SK-N-SH (cell line): ENCODE results near the gene ORC4. TPM values are rescaled to one million over a fixed set of nuclear protein-coding genes. Genes with fewer than 3 reads are reported as not detected.

Experiments used
- CTCF ChIA-PET: fragments of 300-600, 350-600 bp; formaldehyde crosslinking; extraction: SDS; loops from one replicate; lab custom pipeline; 2021; lab: Yijun Ruan, JAX
- POLR2A ChIA-PET: fragments of 350-600 bp; sonication (Branson Sonifier 250); formaldehyde crosslinking; extraction: SDS; loops from one replicate; lab custom pipeline; 2020; ENCODE audit warnings: antibody characterized with exemption, inconsistent platforms; lab: Yijun Ruan, JAX
- DNase-seq: peaks from one replicate; pipeline ENCODE4 v3.0.0; 2012
- H2AFZ ChIP-seq: fragments of 200-600 bp; sonication (generic); 2 replicates; pipeline ENCODE4 v1.8.1; 2016; ENCODE audit warnings: antibody characterized with exemption, mild to moderate bottlenecking, low read depth
- H3F3A ChIP-seq: fragments of 200-600 bp; sonication (generic); replicated peaks from 2 replicates; pipeline ENCODE3; 2016; ENCODE audit warnings: antibody characterized with exemption, mild to moderate bottlenecking; ENCODE audit not compliant: insufficient read depth
- H3K27ac ChIP-seq, 2 experiments: fragments of 200-500 bp in 1 of 2; fragments of 200-600 bp in 1 of 2; sonication (Bioruptor generic) in 1 of 2; sonication (generic), shearing (Covaris generic) in 1 of 2; 2 replicates each; pipeline versions ENCODE4 v1.5.1 to v1.6.1; 2014 to 2016; ENCODE audit warnings: low read depth in 2 of 2, inconsistent platforms in 1 of 2, low read length in 1 of 2, mild to moderate bottlenecking in 1 of 2, mixed read lengths in 1 of 2
- H3K27me3 ChIP-seq: fragments of 200-600 bp; sonication (generic), shearing (Covaris generic); 2 replicates; pipeline ENCODE4 v1.6.1; 2016; ENCODE audit warnings: mixed run types; ENCODE audit not compliant: insufficient read depth
- H3K36me3 ChIP-seq, 2 experiments: fragments of 200-500 bp in 1 of 2; fragments of 200-600 bp in 1 of 2; sonication (Bioruptor generic) in 1 of 2; sonication (generic) in 1 of 2; replicated peaks in 1 of 2; 2 replicates each; pipeline versions ENCODE3 to v1.5.1; 2014 to 2016; ENCODE audit warnings: low read length in 1 of 2, mild to moderate bottlenecking in 1 of 2; ENCODE audit not compliant: insufficient read depth in 2 of 2, control insufficient read depth in 1 of 2
- H3K4me1 ChIP-seq, 2 experiments: fragments of 200-500 bp in 1 of 2; fragments of 200-600 bp in 1 of 2; sonication (Bioruptor generic) in 1 of 2; sonication (generic), shearing (Covaris generic) in 1 of 2; 2 replicates each; pipeline versions ENCODE4 v1.5.1 to v1.6.1; 2014 to 2016; ENCODE audit warnings: low read depth in 1 of 2, low read length in 1 of 2, mixed run types in 1 of 2; ENCODE audit not compliant: insufficient read depth in 2 of 2, control insufficient read depth in 1 of 2
- H3K4me2 ChIP-seq: fragments of 200-600 bp; sonication (generic), shearing (Covaris generic); 2 replicates; pipeline ENCODE4 v1.6.1; 2017; ENCODE audit warnings: mixed run types
- H3K4me3 ChIP-seq, 2 experiments: fragments of 200-500 bp in 1 of 2; fragments of 200-600 bp in 1 of 2; sonication (Bioruptor generic) in 1 of 2; sonication (generic), shearing (Covaris generic) in 1 of 2; 2 replicates each; pipeline versions ENCODE4 v1.5.1 to v1.8.1; 2014 to 2016; ENCODE audit warnings: low read depth in 2 of 2, inconsistent platforms in 1 of 2, low read length in 1 of 2, mild to moderate bottlenecking in 1 of 2, mixed read lengths in 1 of 2, moderate library complexity in 1 of 2
- H3K79me2 ChIP-seq: fragments of 200-600 bp; sonication (generic); 2 replicates; pipeline ENCODE4 v1.8.1; 2017; ENCODE audit warnings: mild to moderate bottlenecking; ENCODE audit not compliant: insufficient read depth
- H3K9ac ChIP-seq: fragments of 200-600 bp; sonication (generic); 2 replicates; pipeline ENCODE4 v1.6.1; 2017; ENCODE audit warnings: mixed run types
- H3K9me2 ChIP-seq: fragments of 200-600 bp; sonication (generic); 2 replicates; pipeline ENCODE4 v1.6.1; 2017; ENCODE audit warnings: mixed run types
- H3K9me3 ChIP-seq: fragments of 200-600 bp; sonication (generic); 2 replicates; pipeline ENCODE4 v1.6.1; 2017; ENCODE audit warnings: mixed run types, mild to moderate bottlenecking, moderate library complexity
- H4K20me1 ChIP-seq: fragments of 200-600 bp; sonication (generic); 2 replicates; pipeline ENCODE4 v1.6.1; 2017; ENCODE audit warnings: mild to moderate bottlenecking, mixed run types; ENCODE audit not compliant: insufficient read depth
- CHD2 ChIP-seq: fragments of 150-350 bp; IDR thresholded peaks from 2 replicates; pipeline ENCODE4 v1.6.1; 2018; ENCODE audit warnings: low read length; ENCODE audit not compliant: partially characterized antibody
- CTCF ChIP-seq: fragments of 200-600 bp; sonication (generic); IDR thresholded peaks from 2 replicates; pipeline ENCODE4 v1.6.1; 2017; ENCODE audit warnings: antibody characterized with exemption, mild to moderate bottlenecking, moderate library complexity
- ELF1 ChIP-seq: IDR thresholded peaks from 2 replicates; pipeline ENCODE4 v1.4.0; 2012
- EP300 ChIP-seq, 2 experiments: IDR thresholded peaks; 2 replicates each; pipeline versions ENCODE4 v1.4.0 to v1.6.1; 2012; ENCODE audit warnings: borderline replicate concordance in 1 of 2, low read depth in 1 of 2, low read length in 1 of 2
- EZH2phosphoT487 ChIP-seq: fragments of 200-600 bp; sonication (generic); IDR thresholded peaks from 2 replicates; pipeline ENCODE4 v1.6.1; 2017; ENCODE audit warnings: low read depth, mixed run types, mild to moderate bottlenecking, antibody characterized with exemption, moderate library complexity, borderline replicate concordance
- FOSL2 ChIP-seq: IDR thresholded peaks from 2 replicates; pipeline ENCODE4 v1.4.0; 2012; ENCODE audit warnings: low read depth, mild to moderate bottlenecking, moderate library complexity, borderline replicate concordance
- FOXM1 ChIP-seq: IDR thresholded peaks from 2 replicates; pipeline ENCODE4 v1.4.0; 2012; ENCODE audit warnings: low read depth, mild to moderate bottlenecking
- GATA2 ChIP-seq: sonication (generic); formaldehyde crosslinking; IDR thresholded peaks from 2 replicates; pipeline ENCODE4 v1.5.0; 2020; ENCODE audit warnings: mild to moderate bottlenecking, missing genetic modification reagents
- IRF3 ChIP-seq: fragments of 150-350 bp; IDR thresholded peaks from 2 replicates; pipeline ENCODE4 v1.6.1; 2016; ENCODE audit warnings: mild to moderate bottlenecking, low read depth, low read length
- JUND ChIP-seq: IDR thresholded peaks from 2 replicates; pipeline ENCODE4 v1.4.0; 2012
- MEF2A ChIP-seq: IDR thresholded peaks from 2 replicates; pipeline ENCODE4 v1.4.0; 2012; ENCODE audit warnings: low read depth, borderline replicate concordance
- MXI1 ChIP-seq: IDR thresholded peaks from 2 replicates; pipeline ENCODE4 v1.6.1; 2012; ENCODE audit warnings: mild to moderate bottlenecking, low read depth, low read length, improper control_type of control experiment
- NFIC ChIP-seq: IDR thresholded peaks from 2 replicates; pipeline ENCODE4 v1.4.0; 2012; ENCODE audit warnings: borderline replicate concordance
- NRF1 ChIP-seq: IDR thresholded peaks from 2 replicates; pipeline ENCODE4 v1.6.1; 2012; ENCODE audit warnings: low read depth, mild to moderate bottlenecking, low read length
- POLR2AphosphoS5 ChIP-seq: IDR thresholded peaks from 2 replicates; pipeline ENCODE4 v1.6.1; 2012; ENCODE audit warnings: low read depth, low read length
- RAD21 ChIP-seq: IDR thresholded peaks from 2 replicates; pipeline ENCODE4 v1.6.1; 2012; ENCODE audit warnings: mild to moderate bottlenecking, low read length
- RCOR1 ChIP-seq: fragments of 150-350 bp; IDR thresholded peaks from 2 replicates; pipeline ENCODE4 v1.6.1; 2017; ENCODE audit warnings: antibody characterized with exemption, low read length
- RXRA ChIP-seq: IDR thresholded peaks from 2 replicates; pipeline ENCODE4 v1.4.0; 2012; ENCODE audit warnings: low read depth, mild to moderate bottlenecking, borderline replicate concordance
- SIN3A ChIP-seq: IDR thresholded peaks from 2 replicates; pipeline ENCODE4 v1.6.1; 2012; ENCODE audit warnings: low read depth, mild to moderate bottlenecking, low read length, moderate library complexity, borderline replicate concordance
- TAF1 ChIP-seq: IDR thresholded peaks from 2 replicates; pipeline ENCODE4 v1.6.1; 2012; ENCODE audit warnings: low read depth, mild to moderate bottlenecking, low read length, moderate library complexity, borderline replicate concordance
- TCF12 ChIP-seq: IDR thresholded peaks from 2 replicates; pipeline ENCODE4 v1.4.0; 2012
- USF1 ChIP-seq: IDR thresholded peaks from 2 replicates; pipeline ENCODE4 v1.4.0; 2012; ENCODE audit warnings: low read depth, borderline replicate concordance
- YY1 ChIP-seq: IDR thresholded peaks from 2 replicates; pipeline ENCODE4 v1.4.0; 2012; ENCODE audit warnings: low read depth, mild to moderate bottlenecking
- ZBTB33 ChIP-seq: IDR thresholded peaks from 2 replicates; pipeline ENCODE4 v1.4.0; 2012; ENCODE audit warnings: low read depth, borderline replicate concordance
- WGBS: methylation state at CpG from one replicate; pipeline ENCODE4 v1.1.6; 2017; ENCODE audit warnings: low lambda C conversion rate; 5-methylcytosine and 5-hydroxymethylcytosine counted together
- polyA plus RNA-seq, 3 experiments: library from polyadenylated mRNA; depleted of rRNA; stranded (reverse); fragments of >200 nt; gene quantifications; 2 replicates each; pipeline ENCODE4 v1.2.3, GENCODE V29; 2012

Gene ORC4
- polyA plus RNA-seq, 1 of the 3 experiments (the other 2 are of a cell fraction): 15.2 TPM

- Histone ChIP-seq H3K36me3 (peaks cover 10 to 28% of the 10 kb centered on the region in 2 experiments), H3K4me3 (no peak overlapping the region), H3K27ac (no peak overlapping the region), H3K4me2 (no peak overlapping the region), H3K79me2 (no peaks in the 10 kb centered on the region), H3K9ac (no peak overlapping the region), H3K4me1 (peaks cover 16 to 20% of the 10 kb centered on the region in 2 experiments; a peak in 3 of 4 replicates), H4K20me1 (no peaks in the 10 kb centered on the region), H3K9me2 (no peaks in the 10 kb centered on the region), H3F3A (no peaks in the 10 kb centered on the region), H3K27me3 (no peaks in the 10 kb centered on the region), H3K9me3 (no peaks in the 10 kb centered on the region), H2AFZ (no peak overlapping the region)
- TF ChIP-seq SIN3A (no peak), TAF1 (no peak), CHD2 (no peak), USF1 (no peak), MEF2A (no peak), CTCF (no peak), RCOR1 (no peak), MXI1 (no peak), NFIC (no peak), TCF12 (no peak), FOXM1 (no peak), EP300 (IDR thresholded peaks at IDR 0.05; ENCODE audit: borderline replicate concordance in 1 of 2, low read depth in 1 of 2, low read length in 1 of 2) (no peak)
- DNase-seq: no peak
- POLR2A ChIA-PET: no interaction called here
- CTCF ChIA-PET: interaction anchor here (0.7 to 1.1 kb wide), 2 partner anchors 13 to 1184 kb away, joined by 3 read pairs; no protein-coding TSS in a partner anchor
- WGBS: 80% methylated on average over 4 of the region's 4 CpGs
These were observed 103.4 kb downstream of the ORC4 start for GRCh38 chr2:147917161-147917560.

GRCh38 chr2:147916723-147917122 lies 103.8 kb downstream of the ORC4 start:
- TF ChIP-seq EZH2phosphoT487 (no peak), RXRA (no peak), NRF1 (no peak), FOSL2 (no peak), ZBTB33 (no peak), MEF2A (no peak), JUND (no peak), GATA2 (CRISPR knock-in tag) (no peak), POLR2AphosphoS5 (no peak), EP300 (IDR thresholded peaks at IDR 0.05; ENCODE audit: borderline replicate concordance in 1 of 2, low read depth in 1 of 2, low read length in 1 of 2) (no peak), YY1 (no peak), IRF3 (no peak), RAD21 (no peak), ELF1 (no peak)
- no peak for DNase-seq

More at GRCh38 chr2:147916723-147917122, 103.8 kb downstream of the ORC4 start:
- H3K4me1 ChIP-seq: peaks cover 16 to 20% of the 10 kb centered on the region in 2 experiments; a peak in 3 of 4 replicates
- ChIA-PET POLR2A (no interaction called here), CTCF (interaction anchor here (0.7 to 1.3 kb wide), 3 partner anchors 14 to 1183 kb away, joined by 3 to 4 read pairs (median 3); no protein-coding TSS in a partner anchor)
- H3K79me2 ChIP-seq: no peaks in the 10 kb centered on the region
- no peaks in the 10 kb centered on the region for H3F3A ChIP-seq
- no peaks in the 10 kb centered on the region for H3K9me2 ChIP-seq
- H3K4me2 ChIP-seq: no peak overlapping the region
- H3K9me3 ChIP-seq: no peaks in the 10 kb centered on the region
- WGBS: 89% methylated on average over 4 of the region's 4 CpGs
- H3K27me3 ChIP-seq: no peaks in the 10 kb centered on the region
- H3K9ac ChIP-seq: no peak overlapping the region
- H3K4me3 ChIP-seq: no peak overlapping the region
- H4K20me1 ChIP-seq: no peaks in the 10 kb centered on the region
- no peak overlapping the region for H3K27ac ChIP-seq
- peaks cover 10 to 25% of the 10 kb centered on the region in 2 experiments for H3K36me3 ChIP-seq
- H2AFZ ChIP-seq: no peak overlapping the region
